ENCODE data around the gene ABCC1. TPM values are rescaled to one million over a fixed set of nuclear protein-coding genes. Genes with fewer than 3 reads are reported as not detected.
A peak's percentile ranks its signal among the peaks of the same experiment; 100 is the strongest.
"Not testable (repeated sequence)": the region's sequence is repeated elsewhere in the genome, so short reads cannot be mapped to it uniquely, and the experiment has no call there.

Gene ABCC1
- total and polyA plus RNA-seq, 3 experiments from 2014 or later: 9.9 to 64.8 (median 64.6) TPM

GRCh38 chr16:15932939-15933338 is 16.5 kb upstream of the ABCC1 start:
- Mint-ChIP-seq H3K4me1 (no peaks in the 10 kb centered on the region), H3K36me3 (no peaks in the 10 kb centered on the region), H3K27ac (no peak overlapping the region), H3K9me3 (no peaks in the 10 kb centered on the region), H3K27me3 (peaks cover 3 to 11% of the 10 kb centered on the region in 2 donors), H3K4me3 (no peak overlapping the region)
- Histone ChIP-seq H3K27me3 (ENCODE audit: insufficient read depth, low read length, poor library complexity, severe bottlenecking) (no peaks in the 10 kb centered on the region), H3K4me3 (ENCODE audit: low read length) (no peak overlapping the region), H3K4me1 (ENCODE audit: insufficient read depth, low read length) (no peaks in the 10 kb centered on the region), H3K27ac (ENCODE audit: low read depth, low read length) (no peak overlapping the region), H3K36me3 (ENCODE audit: insufficient read depth, low read length) (no peaks in the 10 kb centered on the region), H3K9me3 (ENCODE audit: low read length) (no peaks in the 10 kb centered on the region)
- no peak for DNase-seq
- ChIA-PET CTCF (no interaction called here), POLR2A (no interaction called here)

- H3K27me3 Mint-ChIP-seq: peaks cover 3 to 11% of the 10 kb centered on the region in 2 donors
- no peak overlapping the region for H3K27ac ChIP-seq (ENCODE audit: low read depth, low read length)
- H3K4me1 ChIP-seq (ENCODE audit: insufficient read depth, low read length): no peaks in the 10 kb centered on the region
- no peaks in the 10 kb centered on the region for H3K36me3 ChIP-seq (ENCODE audit: insufficient read depth, low read length)
- ChIA-PET CTCF (no interaction called here), POLR2A (no interaction called here)
- H3K9me3 ChIP-seq (ENCODE audit: low read length): no peaks in the 10 kb centered on the region
- H3K27me3 ChIP-seq (ENCODE audit: insufficient read depth, low read length, poor library complexity, severe bottlenecking): no peaks in the 10 kb centered on the region
- H3K27ac Mint-ChIP-seq: no peak overlapping the region
- no peaks in the 10 kb centered on the region for H3K4me1 Mint-ChIP-seq
- DNase-seq: no peak
- no peaks in the 10 kb centered on the region for H3K9me3 Mint-ChIP-seq
- H3K4me3 Mint-ChIP-seq: no peak overlapping the region
- no peaks in the 10 kb centered on the region for H3K36me3 Mint-ChIP-seq
- H3K4me3 ChIP-seq (ENCODE audit: low read length): no peak overlapping the region
Observed at GRCh38 chr16:15933781-15934180, 15.6 kb upstream of the ABCC1 start.

GRCh38 chr16:15934991-15935390 is 14.4 kb upstream of the ABCC1 start:
- Mint-ChIP-seq H3K9me3 (no peaks in the 10 kb centered on the region), H3K36me3 (no peaks in the 10 kb centered on the region), H3K4me3 (no peak overlapping the region), H3K4me1 (no peaks in the 10 kb centered on the region), H3K27me3 (peaks cover 3 to 11% of the 10 kb centered on the region in 2 donors), H3K27ac (no peak overlapping the region)
- ChIA-PET POLR2A (no interaction called here), CTCF (no interaction called here)
- H3K4me1 ChIP-seq (ENCODE audit: insufficient read depth, low read length): no peaks in the 10 kb centered on the region
- DNase-seq: no peak
- H3K36me3 ChIP-seq (ENCODE audit: insufficient read depth, low read length): no peaks in the 10 kb centered on the region
- no peaks in the 10 kb centered on the region for H3K27me3 ChIP-seq (ENCODE audit: insufficient read depth, low read length, poor library complexity, severe bottlenecking)
- no peaks in the 10 kb centered on the region for H3K9me3 ChIP-seq (ENCODE audit: low read length)
- no peak overlapping the region for H3K27ac ChIP-seq (ENCODE audit: low read depth, low read length)
- H3K4me3 ChIP-seq (ENCODE audit: low read length): no peak overlapping the region

GRCh38 chr16:15936809-15937208 is 12.6 kb upstream of the ABCC1 start:
- H3K27me3 ChIP-seq (ENCODE audit: insufficient read depth, low read length, poor library complexity, severe bottlenecking); POLR2A ChIA-PET; H3K9me3 ChIP-seq (ENCODE audit: low read length); H3K36me3 Mint-ChIP-seq; H3K4me1 Mint-ChIP-seq; H3K4me3 ChIP-seq (ENCODE audit: low read length); H3K9me3 Mint-ChIP-seq; H3K27ac Mint-ChIP-seq; H3K27ac ChIP-seq (ENCODE audit: low read depth, low read length); H3K4me3 Mint-ChIP-seq; H3K4me1 ChIP-seq (ENCODE audit: insufficient read depth, low read length); DNase-seq; H3K36me3 ChIP-seq (ENCODE audit: insufficient read depth, low read length): not testable (repeated sequence)
- peaks cover 3 to 11% of the 10 kb centered on the region in 2 donors for H3K27me3 Mint-ChIP-seq
- CTCF ChIA-PET: interaction anchor here (2.6 kb wide), 1 partner anchor 14 kb away, joined by 5 read pairs; no protein-coding TSS in a partner anchor

- Mint-ChIP-seq H3K36me3 (no peaks in the 10 kb centered on the region), H3K27ac (no peak overlapping the region), H3K9me3 (no peaks in the 10 kb centered on the region), H3K4me1 (no peaks in the 10 kb centered on the region), H3K27me3 (peaks cover 0 to 5% of the 10 kb centered on the region in 2 donors), H3K4me3 (peak overlapping the region in 1 of 7 donors; percentile 35)
- no peak overlapping the region for H3K27ac ChIP-seq (ENCODE audit: low read depth, low read length)
- no peak overlapping the region for H3K4me3 ChIP-seq (ENCODE audit: low read length)
- H3K36me3 ChIP-seq (ENCODE audit: insufficient read depth, low read length): no peaks in the 10 kb centered on the region
- DNase-seq: no peak
- no peaks in the 10 kb centered on the region for H3K9me3 ChIP-seq (ENCODE audit: low read length)
- CTCF ChIA-PET: no interaction called here
- H3K27me3 ChIP-seq (ENCODE audit: insufficient read depth, low read length, poor library complexity, severe bottlenecking): no peaks in the 10 kb centered on the region
- POLR2A ChIA-PET: no interaction called here
- H3K4me1 ChIP-seq (ENCODE audit: insufficient read depth, low read length): no peaks in the 10 kb centered on the region
Observed at GRCh38 chr16:15942931-15943690, 6.3 kb upstream of the ABCC1 start.

- Mint-ChIP-seq H3K27ac (peak overlapping the region in 2 of 8 donors; percentile 8 to 33), H3K4me3 (peak overlapping the region in 1 of 7 donors; percentile 10), H3K4me1 (peaks cover 19 to 21% (median 21%) of the 10 kb centered on the region in 3 donors), H3K36me3 (peaks cover 0 to 16% (median 1%) of the 10 kb centered on the region in 3 donors), H3K27me3 (peaks cover 0 to 5% of the 10 kb centered on the region in 2 donors), H3K9me3 (no peaks in the 10 kb centered on the region)
- no peak overlapping the region for H3K27ac ChIP-seq (ENCODE audit: low read depth, low read length)
- H3K9me3 ChIP-seq (ENCODE audit: low read length): no peaks in the 10 kb centered on the region
- H3K4me3 ChIP-seq (ENCODE audit: low read length): no peak overlapping the region
- H3K4me1 ChIP-seq (ENCODE audit: insufficient read depth, low read length): peaks cover 14% of the 10 kb centered on the region
- no peak for DNase-seq
- POLR2A ChIA-PET: no interaction called here
- H3K27me3 ChIP-seq (ENCODE audit: insufficient read depth, low read length, poor library complexity, severe bottlenecking): no peaks in the 10 kb centered on the region
- CTCF ChIA-PET: no interaction called here
- no peaks in the 10 kb centered on the region for H3K36me3 ChIP-seq (ENCODE audit: insufficient read depth, low read length)
Observed at GRCh38 chr16:15946257-15947044, 3.0 kb upstream of the ABCC1 start.

- no peaks in the 10 kb centered on the region for H3K9me3 ChIP-seq (ENCODE audit: low read length)
- DNase-seq: no peak
- ChIA-PET CTCF (interaction anchor here (0.7 to 1.4 kb wide), 2 partner anchors 9 to 126 kb away, joined by 3 read pairs; no protein-coding TSS in a partner anchor), POLR2A (interaction anchor here (1.2 to 1.3 kb wide), 2 partner anchors 12 to 60 kb away, joined by 3 read pairs; partner anchors contain the start of gene CEP20)
- no peaks in the 10 kb centered on the region for H3K36me3 ChIP-seq (ENCODE audit: insufficient read depth, low read length)
- H3K36me3 Mint-ChIP-seq: peaks cover 0 to 16% (median 1%) of the 10 kb centered on the region in 3 donors
- H3K4me1 ChIP-seq (ENCODE audit: insufficient read depth, low read length): peaks cover 27% of the 10 kb centered on the region
- peaks cover 30 to 37% (median 36%) of the 10 kb centered on the region in 3 donors for H3K4me1 Mint-ChIP-seq
- peak overlapping the region in 1 of 8 donors; percentile 63 for H3K27ac Mint-ChIP-seq
- H3K27me3 Mint-ChIP-seq: peaks cover 0 to 5% of the 10 kb centered on the region in 2 donors
- no peak overlapping the region for H3K4me3 ChIP-seq (ENCODE audit: low read length)
- no peaks in the 10 kb centered on the region for H3K27me3 ChIP-seq (ENCODE audit: insufficient read depth, low read length, poor library complexity, severe bottlenecking)
- no peak overlapping the region for H3K27ac ChIP-seq (ENCODE audit: low read depth, low read length)
- H3K9me3 Mint-ChIP-seq: no peaks in the 10 kb centered on the region
- peak overlapping the region in 4 of 7 donors; percentile 4 to 98 (median 16) for H3K4me3 Mint-ChIP-seq
Observed at GRCh38 chr16:15947983-15948509, 1.4 kb upstream of the ABCC1 start.

All from CD8-positive, alpha-beta memory T cell (primary cell).